Mammary epithelial cell (primary cell): ENCODE data around the gene NOC4L.

Source experiments
- EZH2 ChIP-seq: IDR thresholded peaks from 2 replicates; pipeline ENCODE4 v1.6.1; 2012; ENCODE audit warnings: low read length, inconsistent platforms, borderline replicate concordance
- TF ChIP-seq, protein P1 (sequence below), 2 donors: IDR thresholded peaks in 1 of 2; conservative IDR thresholded peaks in 1 of 2; 2 replicates each; pipeline ENCODE4 v1.5.1; 2011 to 2012; ENCODE audit warnings: inconsistent platforms in 2 of 2, low read length in 2 of 2, mild to moderate bottlenecking in 2 of 2, control low read depth in 1 of 2, low read depth in 1 of 2; ENCODE audit not compliant: insufficient read depth in 1 of 2; ENCODE audit errors: extremely low read depth in 1 of 2

DNA sequence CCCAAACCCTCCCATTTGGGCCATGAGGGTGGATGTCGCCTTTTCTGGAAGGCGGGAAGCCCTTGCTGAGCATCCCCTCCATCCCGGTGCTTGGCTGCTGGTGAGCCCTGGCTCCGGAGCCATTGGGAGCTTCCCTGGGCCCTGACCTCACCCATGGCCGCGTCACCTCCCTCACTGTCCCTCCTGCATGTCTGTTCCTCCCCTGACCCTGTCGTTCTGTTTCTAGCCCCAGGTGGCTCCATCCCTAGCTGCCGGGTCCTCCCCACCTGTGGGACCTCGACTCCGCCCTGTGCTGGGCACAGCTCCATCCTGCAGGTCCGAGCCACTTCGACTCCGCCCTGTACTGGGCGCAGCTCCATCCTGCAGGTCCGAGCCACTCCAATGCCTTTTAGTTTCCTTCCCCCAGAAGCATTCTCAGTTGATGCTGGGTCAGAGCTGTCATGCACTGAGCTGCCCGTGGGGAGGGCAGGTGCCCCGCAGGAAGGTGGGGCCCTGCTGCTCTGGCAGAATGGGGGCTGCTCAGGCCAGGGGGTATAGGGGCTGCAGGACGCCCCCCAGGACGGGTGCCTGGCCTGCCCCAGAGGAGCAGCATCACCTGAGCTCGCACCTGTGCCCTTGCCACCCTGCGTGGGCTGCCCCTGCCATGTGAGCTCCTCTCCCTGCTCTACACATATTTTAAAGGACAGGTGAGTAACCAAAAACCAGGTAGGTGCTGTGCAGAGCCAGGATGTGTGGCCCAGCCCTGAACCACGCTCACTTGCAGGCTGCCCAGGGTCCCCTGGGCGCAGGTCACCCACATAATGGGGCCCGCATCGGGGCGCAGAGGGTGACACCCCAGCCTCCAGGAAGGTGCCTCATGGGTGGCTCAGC, 19.0 kb downstream of the NOC4L start:
- TF ChIP-seq, protein P1, sequence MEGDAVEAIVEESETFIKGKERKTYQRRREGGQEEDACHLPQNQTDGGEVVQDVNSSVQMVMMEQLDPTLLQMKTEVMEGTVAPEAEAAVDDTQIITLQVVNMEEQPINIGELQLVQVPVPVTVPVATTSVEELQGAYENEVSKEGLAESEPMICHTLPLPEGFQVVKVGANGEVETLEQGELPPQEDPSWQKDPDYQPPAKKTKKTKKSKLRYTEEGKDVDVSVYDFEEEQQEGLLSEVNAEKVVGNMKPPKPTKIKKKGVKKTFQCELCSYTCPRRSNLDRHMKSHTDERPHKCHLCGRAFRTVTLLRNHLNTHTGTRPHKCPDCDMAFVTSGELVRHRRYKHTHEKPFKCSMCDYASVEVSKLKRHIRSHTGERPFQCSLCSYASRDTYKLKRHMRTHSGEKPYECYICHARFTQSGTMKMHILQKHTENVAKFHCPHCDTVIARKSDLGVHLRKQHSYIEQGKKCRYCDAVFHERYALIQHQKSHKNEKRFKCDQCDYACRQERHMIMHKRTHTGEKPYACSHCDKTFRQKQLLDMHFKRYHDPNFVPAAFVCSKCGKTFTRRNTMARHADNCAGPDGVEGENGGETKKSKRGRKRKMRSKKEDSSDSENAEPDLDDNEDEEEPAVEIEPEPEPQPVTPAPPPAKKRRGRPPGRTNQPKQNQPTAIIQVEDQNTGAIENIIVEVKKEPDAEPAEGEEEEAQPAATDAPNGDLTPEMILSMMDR (conservative IDR thresholded peaks at IDR 0.05 in 1 of 2, IDR thresholded peaks at IDR 0.05 in 1 of 2; ENCODE audit: extremely low read depth in 1 of 2, insufficient read depth in 1 of 2, low read depth in 1 of 2, low read length in 2 of 2), result no peak
- no peak for TF ChIP-seq EZH2
